Testis (tissue), 2 donors: Measurements from ENCODE around the gene CLN6.

Experiments used
- CTCF ChIP-seq, 3 experiments: fragments of 450-650 bp in 2 of 3; fragments of 200-600 bp in 1 of 3; sonication (generic) in 1 of 3; IDR thresholded peaks; one replicate each; pipeline ENCODE4 v1.5.1; 2016 to 2019; ENCODE audit warnings: antibody characterized with exemption in 3 of 3, mild to moderate bottlenecking in 2 of 3, moderate library complexity in 1 of 3
- POLR2A ChIP-seq: fragments of 450-650 bp; IDR thresholded peaks from one replicate; pipeline ENCODE4 v1.6.1; 2017; ENCODE audit warnings: antibody characterized with exemption, mild to moderate bottlenecking, moderate library complexity

DNA sequence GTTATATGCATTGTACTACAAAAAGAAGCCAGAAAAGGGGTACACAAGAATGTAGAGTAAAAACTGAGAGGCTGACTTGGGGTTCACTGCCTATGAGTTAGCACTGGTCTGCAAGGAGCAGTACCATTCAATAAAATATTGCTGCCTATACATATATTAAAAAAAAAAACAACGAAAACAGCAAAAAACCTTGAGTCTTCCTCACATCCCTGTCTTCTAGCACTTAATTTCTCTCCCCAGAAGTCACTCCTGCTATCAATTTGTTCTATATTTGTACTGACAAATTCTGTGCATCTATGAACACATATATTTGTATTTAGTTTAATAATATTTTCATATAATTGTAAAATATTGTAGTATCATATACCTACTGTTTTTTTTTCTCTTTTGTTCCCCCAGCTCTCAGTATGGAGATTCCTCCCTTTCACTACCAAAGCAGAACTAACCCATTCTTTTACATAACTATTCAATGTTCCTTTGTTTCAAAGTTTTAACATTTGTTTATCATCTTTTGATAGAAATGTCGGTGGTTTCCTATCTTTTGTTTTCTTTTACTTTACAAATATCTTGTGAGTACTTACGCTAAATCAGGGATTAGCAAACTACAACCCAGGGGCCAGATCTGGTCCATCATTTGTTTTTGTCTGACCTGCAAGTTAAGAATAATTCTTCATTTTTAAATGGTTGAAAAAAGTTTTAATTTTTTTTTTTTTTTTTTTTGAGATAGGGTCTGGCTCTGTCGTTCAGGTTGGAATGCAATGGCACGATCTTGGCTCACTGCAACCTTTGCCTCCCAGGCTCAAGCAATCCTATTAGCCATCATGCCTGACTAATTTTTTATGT is 33.2 kb upstream of the CLN6 start:
- no peak for TF ChIP-seq POLR2A
- no peak for TF ChIP-seq CTCF (IDR thresholded peaks at IDR 0.05)
